SK-MEL-5 (cell line): ENCODE results near the gene PSMA4. TPM values are rescaled to one million over a fixed set of nuclear protein-coding genes. Genes with fewer than 3 reads are reported as not detected.
"Not testable (repeated sequence)": the region's sequence is repeated elsewhere in the genome, so short reads cannot be mapped to it uniquely, and the experiment has no call there.

ENCODE experiments used
- DNase-seq: peaks from one replicate; pipeline ENCODE4 v3.0.0-alpha.2; 2016; ENCODE audit warnings: low read depth, low spot score
- in situ Hi-C: cut with HindIII; loops from 2 replicates; pipeline ENCODE4 v1.10.0; 2016; ENCODE audit warnings: low sequenced_read_pairs, high pct_unique_total_duplicates, low pct_unique_long_range_greater_than_20kb
- polyA plus RNA-seq, 2 experiments: library from polyadenylated mRNA; depleted of rRNA; stranded (reverse); fragments of >200 nt; gene quantifications; 2 replicates each; pipeline ENCODE4 v1.2.3, GENCODE V29; 2015
- total RNA-seq: library from RNA; depleted of rRNA; stranded (reverse); fragments of >200 nt; shearing (Covaris generic); gene quantifications from 2 replicates; pipeline ENCODE4 v1.2.3, GENCODE V29; 2014; rRNA removed

Gene PSMA4
- 253 and 260 TPM in 2 replicates for total RNA-seq
- 237 and 245 TPM in 2 replicates for polyA plus RNA-seq (2015; cell fraction: cytosol; rRNA removed)
- 163 and 196 TPM in 2 replicates for polyA plus RNA-seq (2015; cell fraction: nucleus; rRNA removed)

DNA sequence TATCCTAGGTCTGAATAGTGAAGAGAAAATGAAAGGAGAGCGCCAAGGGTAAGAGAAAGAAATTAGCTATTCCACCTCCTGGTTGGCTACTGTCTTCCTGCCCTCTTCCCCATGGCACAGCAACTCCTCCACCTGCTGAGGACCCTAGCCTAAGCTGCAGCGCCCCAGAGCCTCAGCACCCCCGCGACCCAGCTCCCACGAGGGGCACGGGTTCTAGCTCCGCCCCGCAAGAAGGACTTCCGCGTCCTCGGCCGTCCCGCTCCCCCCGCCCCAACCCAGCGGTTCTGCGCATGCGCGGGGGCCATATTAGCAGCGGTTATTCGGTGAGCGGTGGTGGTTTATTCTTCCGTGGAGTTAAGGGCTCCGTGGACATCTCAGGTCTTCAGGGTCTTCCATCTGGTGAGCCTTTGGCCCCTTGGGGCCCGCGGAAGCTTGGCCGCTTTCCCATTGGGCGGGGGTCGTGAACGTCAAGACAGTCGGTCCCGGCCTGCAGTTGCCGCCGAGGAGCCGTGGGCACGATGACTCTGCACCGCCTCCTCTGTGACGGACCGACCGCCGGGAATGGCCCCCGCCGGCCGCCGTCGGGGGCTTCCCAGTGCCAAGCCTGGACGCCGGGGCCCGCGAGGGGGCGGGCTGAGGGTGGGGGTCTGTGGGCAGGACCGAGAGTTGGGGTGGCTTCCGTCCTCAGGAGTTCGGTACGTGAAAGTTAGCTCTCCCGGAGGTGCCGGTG, at the start of gene PSMA4:
PSMA4 (plus strand) TSS at position 304 of the 730 bp plus-strand sequence. CDS start 1,484 bp downstream, outside the sequence.
- DNase-seq: peak; percentile 90
- in situ Hi-C loops: no loop called here

DNA sequence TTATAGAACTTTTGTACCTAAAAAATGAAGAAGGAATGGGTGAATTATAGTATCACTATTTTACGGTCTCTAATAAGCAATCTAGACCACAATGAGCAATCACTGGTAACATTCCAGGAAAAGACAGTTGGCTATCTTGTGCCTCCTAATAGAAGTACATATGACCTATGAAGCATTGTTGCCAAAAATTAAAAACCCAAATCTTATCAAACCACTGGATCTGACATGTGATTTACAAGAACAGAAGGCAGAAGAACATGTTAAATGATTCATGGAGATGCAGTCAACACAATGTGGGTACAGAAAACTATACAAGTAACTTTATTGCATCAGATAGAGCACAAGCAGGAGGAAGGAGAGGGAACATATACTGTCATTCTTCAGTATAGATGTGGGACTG, 47.4 kb upstream of the PSMA4 start:
- DNase-seq: peak; percentile 28
- in situ Hi-C loops: no loop called here

DNA sequence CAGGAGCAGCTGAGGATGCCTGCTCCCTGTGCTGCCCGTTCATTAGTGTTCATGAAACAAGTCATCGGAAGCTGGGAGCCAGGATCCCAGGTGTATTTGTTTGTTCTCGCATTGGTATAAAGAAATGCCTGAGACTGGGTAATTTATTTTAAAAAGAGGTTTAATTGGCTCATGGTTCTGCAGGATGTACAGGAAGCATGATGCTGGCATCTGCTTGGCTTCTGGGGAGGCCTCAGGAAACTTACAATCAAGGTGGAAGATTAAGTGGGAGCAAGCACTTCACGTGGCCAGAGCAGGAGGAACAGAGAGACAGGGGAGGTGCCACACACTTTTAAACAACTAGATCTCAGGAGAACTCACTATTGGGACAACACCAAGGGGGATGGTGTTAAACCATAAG, 38.4 kb upstream of the PSMA4 start:
- in situ Hi-C loops: no loop called here
- no peak for DNase-seq

DNA sequence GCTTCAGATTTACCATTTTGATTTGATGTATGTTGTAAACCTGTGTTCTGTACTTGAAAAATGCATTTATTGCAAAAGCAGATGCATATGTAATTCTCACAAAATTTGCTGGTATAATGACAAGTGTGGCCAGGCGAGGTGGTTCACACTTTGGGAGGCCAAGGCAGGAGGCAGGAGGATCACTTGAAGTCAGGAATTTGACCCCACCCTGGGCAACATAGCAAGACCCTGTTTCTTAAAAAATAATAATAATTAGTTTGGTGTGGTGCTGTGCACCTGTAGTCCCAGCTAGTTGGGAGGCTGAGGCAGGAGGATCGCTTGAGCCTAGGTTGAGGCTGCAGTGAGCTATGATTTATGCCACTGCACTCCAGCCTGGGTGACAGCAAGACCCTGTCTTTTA, 37.6 kb upstream of the PSMA4 start:
- in situ Hi-C loops: no loop called here
- no peak for DNase-seq

DNA sequence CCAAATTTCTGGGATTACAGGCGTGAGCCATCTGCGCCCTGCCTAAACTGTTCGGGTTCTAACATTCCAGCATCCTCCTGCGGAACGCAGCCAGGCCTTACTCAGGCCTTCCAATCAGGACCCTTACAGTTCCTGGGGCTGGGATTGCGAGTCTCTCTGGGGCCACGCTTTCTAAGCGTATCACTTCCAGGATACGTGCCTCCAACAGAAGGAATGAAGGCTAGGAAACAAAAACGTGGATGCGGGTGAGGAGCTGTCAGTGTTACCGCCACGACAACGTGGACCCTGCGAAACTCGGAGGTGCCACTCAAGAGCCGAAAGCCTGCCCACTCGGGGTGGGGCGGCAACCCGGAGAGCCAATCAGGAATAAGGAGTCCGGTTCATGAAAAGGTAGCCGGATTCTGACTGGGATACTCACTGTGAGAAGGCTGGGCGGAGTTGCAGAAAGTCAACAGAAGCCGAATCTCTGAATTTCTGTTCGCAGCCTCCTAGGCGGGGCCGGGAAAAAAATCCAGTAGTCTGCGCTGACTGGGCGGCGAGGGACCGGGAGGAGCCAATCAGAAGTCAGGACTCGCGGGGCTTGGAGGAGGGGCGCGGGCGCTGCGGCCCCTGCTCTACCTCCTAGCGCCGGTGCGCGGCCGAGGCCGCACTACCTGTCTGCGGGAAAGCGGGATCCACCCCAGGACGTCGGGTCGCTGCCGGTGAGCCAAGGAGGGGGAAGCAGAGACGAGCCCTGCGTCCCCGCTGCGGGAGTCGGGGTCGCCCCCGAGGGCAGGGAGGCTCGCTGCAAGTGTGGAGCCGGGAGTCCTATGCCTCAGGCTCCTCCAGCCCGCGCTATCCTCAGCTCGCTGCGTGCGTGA, 33.0 kb upstream of the PSMA4 start, which contains the start of gene HYKK:
HYKK (plus strand) TSS at position 607 of the 860 bp plus-strand sequence. CDS start 5,512 bp downstream, outside the sequence.
- peak; percentile 98 for DNase-seq
- in situ Hi-C loops: no loop called here

DNA sequence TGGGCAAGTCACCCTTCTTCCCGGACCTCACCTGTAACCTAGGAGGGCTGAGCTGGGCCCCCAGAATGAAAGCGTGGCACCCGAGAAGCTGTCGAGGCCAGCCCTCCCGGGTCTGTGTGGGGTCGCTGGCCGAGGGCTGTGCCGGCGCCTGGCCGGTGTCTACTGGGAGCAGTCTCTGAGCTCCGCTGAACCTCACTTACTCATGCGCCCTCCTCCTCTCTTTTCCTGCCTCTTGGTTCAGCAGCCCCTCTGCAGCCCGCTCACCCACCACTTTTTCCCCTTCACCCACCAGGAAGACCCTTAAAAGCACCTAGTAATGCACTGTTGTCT, 32.4 kb upstream of the PSMA4 start:
- in situ Hi-C loops: no loop called here
- DNase-seq: no peak

DNA sequence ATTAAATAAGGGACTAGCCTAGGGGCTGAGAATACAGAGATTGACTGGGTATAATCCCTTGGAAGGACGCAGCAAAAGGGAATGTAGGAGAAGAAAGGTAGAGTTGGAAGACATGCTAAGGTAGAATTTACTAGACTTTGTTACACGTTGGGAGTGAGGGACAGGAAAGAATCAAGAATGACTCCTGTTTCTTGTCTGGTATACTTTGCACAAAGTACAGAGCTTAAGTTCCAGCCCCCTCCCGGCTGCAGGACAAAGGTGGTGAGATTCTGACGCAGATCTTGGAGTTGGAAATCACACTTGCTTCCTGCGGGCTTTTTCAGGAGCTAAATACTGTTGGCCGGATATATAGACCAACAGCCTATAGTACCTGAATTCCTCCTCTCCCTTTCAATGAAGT, 32.0 kb upstream of the PSMA4 start:
- in situ Hi-C loops: no loop called here
- DNase-seq: no peak

DNA sequence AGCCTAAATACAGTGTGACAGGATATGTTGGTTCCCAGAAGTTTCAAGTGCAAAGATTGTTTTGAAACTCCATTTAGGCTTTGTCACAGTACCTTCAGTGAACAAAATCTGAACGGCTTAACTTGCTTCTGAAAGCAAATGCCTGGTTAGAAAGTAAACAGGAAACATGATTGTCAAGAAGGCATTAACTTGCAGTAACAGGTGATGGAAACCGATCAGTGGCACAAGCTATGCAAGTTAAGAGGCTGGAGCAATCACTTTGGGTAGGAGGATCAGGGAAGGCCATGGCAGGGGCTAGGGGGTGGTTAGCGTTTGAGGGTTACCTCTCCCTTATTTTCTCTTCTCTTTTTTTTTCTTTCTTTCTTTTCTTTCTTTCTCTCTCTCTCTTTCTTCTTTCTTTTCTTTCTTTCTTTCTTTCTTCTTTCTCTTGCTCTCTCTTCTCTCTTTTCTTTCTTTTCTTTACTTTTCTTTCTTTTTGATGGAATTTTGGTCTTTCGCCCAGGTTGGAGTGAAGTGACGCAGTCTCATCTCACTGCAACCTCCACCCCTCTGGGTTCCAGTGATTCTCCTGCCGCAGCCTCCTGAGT, 30.4 kb upstream of the PSMA4 start:
- in situ Hi-C loops: no loop called here
- DNase-seq: no peak

DNA sequence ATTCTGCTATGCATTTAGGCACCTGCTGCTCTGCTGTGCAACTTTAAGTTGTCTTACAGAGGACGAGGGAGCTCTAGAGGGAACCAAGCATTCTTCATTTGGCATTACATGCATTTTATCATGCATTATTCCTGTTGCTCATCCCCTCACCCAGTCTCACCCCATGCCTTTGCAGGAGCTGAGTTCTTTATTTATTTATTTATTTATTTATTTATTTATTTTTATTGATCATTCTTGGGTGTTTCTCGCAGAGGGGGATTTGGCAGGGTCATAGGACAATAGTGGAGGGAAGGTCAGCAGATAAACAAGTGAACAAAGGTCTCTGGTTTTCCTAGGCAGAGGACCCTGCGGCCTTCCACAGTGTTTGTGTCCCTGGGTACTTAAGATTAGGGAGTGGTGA, 20.2 kb upstream of the PSMA4 start:
- DNase-seq, in situ Hi-C loops: not testable (repeated sequence)

DNA sequence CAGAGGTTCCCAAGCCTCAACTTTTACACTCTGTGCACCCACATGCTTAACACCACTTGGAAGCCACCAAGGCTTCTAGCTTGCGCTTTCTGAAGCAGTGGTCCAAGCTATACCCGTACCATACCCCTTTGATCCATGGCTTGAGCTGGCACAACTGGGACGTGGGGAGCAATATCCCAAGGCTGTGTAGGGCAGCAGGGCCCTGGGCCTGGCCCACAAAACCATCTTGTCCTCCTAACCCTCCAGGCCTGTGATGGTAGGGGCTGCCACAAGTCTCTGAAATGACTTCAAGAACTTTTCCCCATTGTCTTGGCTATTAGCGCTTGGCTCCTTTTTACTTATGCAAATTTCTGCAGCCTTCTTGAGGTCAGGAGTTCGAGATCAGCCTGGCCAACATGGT, 16.0 kb upstream of the PSMA4 start:
- in situ Hi-C loops: no loop called here
- no peak for DNase-seq

DNA sequence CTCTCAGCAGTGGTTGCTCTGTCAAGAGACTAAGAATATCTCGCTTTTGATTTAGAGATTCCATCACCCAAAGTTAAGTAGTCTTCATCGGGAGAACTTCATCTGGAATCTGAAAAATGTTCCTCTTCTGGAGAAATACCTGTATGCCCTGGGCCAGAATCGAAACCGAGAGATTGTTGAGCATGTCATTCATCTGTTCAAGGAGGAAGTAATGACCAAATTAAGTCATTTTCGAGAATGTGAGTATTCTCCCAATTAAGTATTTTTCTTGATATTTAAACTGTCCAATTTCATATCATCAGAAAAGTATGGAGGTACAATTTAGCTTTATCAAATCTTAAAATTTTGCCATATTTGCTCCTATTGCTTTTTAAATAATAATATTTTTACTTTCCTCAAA, 12.9 kb upstream of the PSMA4 start:
- in situ Hi-C loops: no loop called here
- no peak for DNase-seq

DNA sequence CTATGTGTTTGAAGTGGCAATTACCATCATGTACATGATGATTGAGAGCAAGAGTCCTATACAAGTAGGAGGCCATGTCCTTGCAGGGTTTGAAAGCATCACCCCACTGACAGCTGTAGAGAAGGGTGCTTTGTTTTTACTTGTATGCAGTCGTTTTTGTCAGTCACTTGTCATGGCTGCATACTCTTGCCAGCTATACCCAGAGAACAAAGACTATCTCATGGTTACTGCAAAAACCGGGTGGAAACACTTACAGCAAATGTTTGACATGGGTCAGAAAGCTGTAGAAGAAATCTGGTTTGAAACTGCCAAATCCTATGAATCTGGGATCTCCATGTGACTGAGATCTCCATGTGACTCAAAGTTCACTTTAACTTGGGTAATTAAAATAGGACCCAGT, 6.9 kb upstream of the PSMA4 start:
- in situ Hi-C loops: no loop called here
- no peak for DNase-seq

DNA sequence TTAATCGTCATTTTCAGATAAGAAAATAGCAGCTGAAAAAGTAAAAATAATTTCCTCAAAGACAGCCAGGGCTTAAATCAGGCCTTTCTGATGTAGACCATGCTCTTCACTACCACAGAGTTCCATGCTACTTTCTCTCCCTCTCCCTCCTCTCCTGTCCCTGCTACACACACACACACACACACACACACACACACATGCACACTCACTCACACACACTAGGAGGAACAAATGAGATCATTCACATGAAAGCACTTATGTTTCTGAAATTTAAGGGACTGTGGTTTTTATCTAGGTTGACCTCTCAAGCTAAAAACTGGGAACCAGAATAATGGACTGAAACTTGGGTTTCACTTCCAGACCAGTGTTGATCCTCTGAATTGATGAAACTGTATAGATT, 4.1 kb upstream of the PSMA4 start:
- no peak for DNase-seq
- in situ Hi-C loops: no loop called here

DNA sequence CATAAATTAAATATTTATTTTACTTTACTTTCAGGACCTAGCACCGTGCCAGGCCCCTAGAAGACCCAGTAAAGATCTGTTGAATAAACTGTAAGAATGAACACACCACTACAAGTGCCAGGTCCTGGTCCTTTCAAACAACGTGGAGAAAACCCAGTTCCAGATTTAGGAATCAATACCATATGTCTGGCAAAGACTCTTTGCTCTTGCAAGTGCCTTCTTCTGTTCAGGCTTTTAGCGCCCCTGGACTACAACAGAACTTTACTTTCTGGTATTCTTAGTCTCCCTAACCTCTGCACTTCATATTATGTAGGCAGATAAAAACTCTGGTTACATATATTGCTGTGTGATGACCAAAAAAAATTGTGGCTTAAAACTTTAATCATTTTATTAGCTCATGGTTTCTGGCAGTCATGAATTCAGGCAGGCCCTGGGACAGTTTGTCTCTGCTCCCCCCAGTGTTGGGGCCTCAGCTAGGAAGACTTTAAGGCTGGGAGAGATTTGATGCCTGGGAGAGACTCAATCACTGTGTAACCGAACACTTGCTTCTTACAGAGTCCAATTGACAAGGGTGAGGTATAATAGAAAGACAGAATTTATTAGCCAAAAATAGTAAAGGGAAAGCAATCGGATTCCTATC, 2.9 kb upstream of the PSMA4 start:
- in situ Hi-C loops: no loop called here
- DNase-seq: no peak

DNA sequence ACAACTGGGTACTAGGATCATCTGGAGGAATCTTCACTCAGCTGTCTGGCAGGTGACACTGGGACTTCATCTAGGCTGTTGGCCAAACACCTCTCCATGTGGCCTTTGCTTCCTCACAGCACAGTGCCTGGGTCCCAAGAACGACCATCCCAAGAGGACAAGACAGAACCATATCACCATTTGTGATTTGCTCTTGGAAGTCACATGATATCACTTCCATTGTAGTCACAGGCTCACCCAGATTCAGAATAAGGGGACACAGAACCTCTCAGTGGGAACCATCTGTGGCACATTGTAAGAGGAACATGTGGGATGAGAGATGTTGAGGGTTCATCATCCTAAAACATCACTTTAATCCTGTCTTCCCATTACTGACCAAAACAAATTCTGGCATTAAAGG, 1.9 kb upstream of the PSMA4 start:
- no peak for DNase-seq
- in situ Hi-C loops: no loop called here

DNA sequence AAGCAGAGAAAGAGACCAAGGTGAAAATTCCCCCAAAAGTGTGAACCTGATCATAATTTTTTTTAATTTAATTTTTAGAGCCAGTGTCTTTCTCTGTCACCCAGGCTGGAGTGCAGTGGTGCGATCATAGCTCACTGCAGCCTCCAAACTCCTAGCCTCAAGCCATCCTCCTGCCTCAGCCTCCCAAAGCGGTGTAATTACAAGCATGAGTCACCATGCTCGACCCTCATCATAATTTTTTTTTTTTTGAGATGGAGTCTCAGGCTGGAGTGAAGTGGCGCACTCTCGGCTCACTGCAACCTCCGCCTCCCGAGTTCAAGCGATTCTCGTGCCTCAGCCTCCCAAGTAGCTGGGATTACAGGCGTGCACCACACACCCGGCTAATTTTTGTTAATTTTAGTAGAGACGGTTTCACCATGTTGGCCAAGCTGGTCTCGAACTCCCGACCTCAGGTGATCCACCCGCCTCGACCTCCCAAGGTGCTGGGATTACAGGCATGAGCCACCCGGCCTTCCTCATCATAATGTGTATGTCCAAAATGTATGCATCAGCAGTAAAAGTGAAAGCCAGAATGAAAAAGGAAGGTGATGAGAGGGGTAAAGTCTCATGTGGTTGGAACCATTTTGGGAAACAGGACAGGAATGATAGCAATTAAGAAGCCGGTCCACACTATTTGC, 642 bp upstream of the PSMA4 start:
- DNase-seq, in situ Hi-C loops: not testable (repeated sequence)
